H1 (cell line): ENCODE results near the gene THOP1. TPM values are rescaled to one million over a fixed set of nuclear protein-coding genes. Genes with fewer than 3 reads are reported as not detected.

Experiments
- BACH1 ChIP-seq: IDR thresholded peaks from 2 replicates; pipeline ENCODE4 v1.6.1; 2012; ENCODE audit warnings: low read length, improper control_type of control experiment
- GABPA ChIP-seq: IDR thresholded peaks from 2 replicates; pipeline ENCODE4 v1.6.1; 2011; ENCODE audit warnings: mild to moderate bottlenecking, low read length, moderate library complexity, borderline replicate concordance; ENCODE audit not compliant: insufficient read depth
- JUN ChIP-seq: IDR thresholded peaks from 2 replicates; pipeline ENCODE4 v1.6.1; 2011; ENCODE audit warnings: low read depth, mild to moderate bottlenecking, improper control_type of control experiment, low read length
- POU5F1 ChIP-seq: IDR thresholded peaks from 2 replicates; pipeline ENCODE4 v1.6.1; 2011; ENCODE audit warnings: low read depth, mild to moderate bottlenecking, low read length, moderate library complexity
- SIX5 ChIP-seq: IDR thresholded peaks from 2 replicates; pipeline ENCODE4 v1.6.1; 2011; ENCODE audit warnings: mild to moderate bottlenecking, low read depth, low read length
- SUZ12 ChIP-seq: fragments of 200-600 bp; sonication (generic); IDR thresholded peaks from 2 replicates; pipeline ENCODE4 v1.6.1; 2012; ENCODE audit warnings: mild to moderate bottlenecking, inconsistent platforms, low read length, moderate library complexity, mixed read lengths
- TEAD4 ChIP-seq: IDR thresholded peaks from 2 replicates; pipeline ENCODE4 v1.6.1; 2012; ENCODE audit warnings: low read depth, low read length, inconsistent platforms, mixed read lengths
- polyA plus RNA-seq, 7 experiments: library from polyadenylated mRNA; depleted of rRNA in 3 of 7; stranded (reverse) in 5 of 7; unstranded in 2 of 7; fragments of >200 nt in 5 of 7; fragments of 200-250 nt in 2 of 7; gene quantifications; 1 replicate in 5 of 7; 2 replicates in 1 of 7; 4 replicates in 1 of 7; pipeline versions ENCODE4 v1.2.1 to v1.2.3, GENCODE V29; 2011 to 2013; ENCODE audit warnings: missing spikeins in 2 of 7, mixed read lengths in 2 of 7
- total RNA-seq: library from RNA; stranded (reverse); fragmentation: NEBNext Ultra II Directional; extraction: Animal tissue kit (Norgen Biotek cat#: 25700); gene quantifications from 2 replicates; pipeline ENCODE4 v1.2.1, GENCODE V29; 2021

The THOP1 gene
- total and polyA plus RNA-seq, 2 of the 8 experiments (the other 6 are each of a cell fraction or from before 2014, with no cell fraction given): 136 to 159 TPM

GRCh38 chr19:2795827-2796658 lies 10.7 kb downstream of the THOP1 start (continued):
- TF ChIP-seq BACH1: no peak
- no peak for TF ChIP-seq JUN
- no peak for TF ChIP-seq SIX5
- TF ChIP-seq POU5F1: no peak
- no peak for TF ChIP-seq GABPA
- no peak for TF ChIP-seq TEAD4
- no peak for TF ChIP-seq SUZ12
